CD4-positive, alpha-beta memory T cell (primary cell): ENCODE results near the gene LYRM1. TPM values are rescaled to one million over a fixed set of nuclear protein-coding genes. Genes with fewer than 3 reads are reported as not detected.
A peak's percentile ranks its signal among the peaks of the same experiment; 100 is the strongest.
"Not testable (repeated sequence)": the region's sequence is repeated elsewhere in the genome, so short reads cannot be mapped to it uniquely, and the experiment has no call there.

Experiments used
- CTCF ChIA-PET: fragments of 350-600 bp; sonication (Branson Sonifier 250); formaldehyde crosslinking; loops from one replicate; lab custom pipeline; 2021; ENCODE audit warnings: inconsistent platforms; ENCODE audit not compliant: partially characterized antibody; lab: Charles Lee
- POLR2A ChIA-PET: fragments of 350-600 bp; sonication (Branson Sonifier 250); formaldehyde crosslinking; loops from one replicate; lab custom pipeline; 2021; ENCODE audit not compliant: partially characterized antibody; lab: Charles Lee
- DNase-seq, 5 donors: peaks; one replicate each; pipeline versions ENCODE4 v3.0.0 to v3.0.0-alpha.2; 2020 to 2022; ENCODE audit warnings: mixed read lengths in 1 of 5
- H3K27ac ChIP-seq: one replicate; pipeline ENCODE4 v1.7.0; 2013; ENCODE audit warnings: low read depth, low read length
- H3K27me3 ChIP-seq: 2 replicates; pipeline ENCODE4 v1.7.0; 2013; ENCODE audit warnings: mild to moderate bottlenecking, low read length, moderate library complexity; ENCODE audit not compliant: insufficient read depth
- H3K36me3 ChIP-seq: 2 replicates; pipeline ENCODE4 v1.7.0; 2013; ENCODE audit warnings: mild to moderate bottlenecking, low read length, moderate library complexity; ENCODE audit not compliant: insufficient read depth
- H3K4me1 ChIP-seq: 2 replicates; pipeline ENCODE4 v1.7.0; 2013; ENCODE audit warnings: mild to moderate bottlenecking, low read length, moderate library complexity; ENCODE audit not compliant: insufficient read depth
- H3K4me3 ChIP-seq, 2 donors: one replicate each; pipeline ENCODE4 v1.7.0; 2013; ENCODE audit warnings: low read length in 2 of 2, mild to moderate bottlenecking in 1 of 2
- H3K9me3 ChIP-seq, 2 donors: one replicate each; pipeline ENCODE4 v1.7.0; 2013; ENCODE audit warnings: low read length in 2 of 2, control low read depth in 1 of 2; ENCODE audit not compliant: control insufficient read depth in 1 of 2
- H3K27ac Mint-ChIP-seq, 7 donors: one replicate each; pipeline ENCODE4 v1.8.0; 2020 to 2021; ENCODE audit warnings: mixed read lengths in 7 of 7, mild to moderate bottlenecking in 6 of 7, inconsistent platforms in 3 of 7, moderate library complexity in 3 of 7
- H3K27me3 Mint-ChIP-seq, 2 donors: one replicate each; pipeline ENCODE4 v1.8.0; 2020 to 2021; ENCODE audit warnings: mixed read lengths in 2 of 2
- H3K36me3 Mint-ChIP-seq, 2 donors: one replicate each; pipeline ENCODE4 v1.8.0; 2020 to 2021; ENCODE audit warnings: mixed read lengths in 2 of 2, inconsistent platforms in 1 of 2, mild to moderate bottlenecking in 1 of 2
- H3K4me1 Mint-ChIP-seq, 4 donors: one replicate each; pipeline ENCODE4 v1.8.0; 2020 to 2021; ENCODE audit warnings: mixed read lengths in 4 of 4, mild to moderate bottlenecking in 1 of 4
- H3K4me3 Mint-ChIP-seq, 8 donors: one replicate each; pipeline ENCODE4 v1.8.0; 2020 to 2021; ENCODE audit warnings: mixed read lengths in 8 of 8, mild to moderate bottlenecking in 7 of 8, moderate library complexity in 6 of 8, inconsistent platforms in 3 of 8
- H3K9me3 Mint-ChIP-seq, 8 donors: one replicate each; pipeline ENCODE4 v1.8.0; 2020 to 2021; ENCODE audit warnings: mixed read lengths in 8 of 8, mild to moderate bottlenecking in 5 of 8, inconsistent platforms in 3 of 8, moderate library complexity in 1 of 8
- intact Hi-C: fragments of 100-400 bp; cut with micrococcal nuclease; formaldehyde crosslinking; loops from one replicate; pipeline ENCODE4 v1.15.1; 2023
- polyA plus RNA-seq, 2 donors: library from polyadenylated mRNA; unstranded; fragments of 300-500 nt; fragmentation: Illumina TruSeq; gene quantifications; one replicate each; pipeline ENCODE4 v1.2.3, GENCODE V29; 2021
- total RNA-seq, 2 experiments: library from RNA; stranded (reverse); gene quantifications; one replicate each; pipeline ENCODE4 v1.2.3, GENCODE V29; 2021

LYRM1 gene
- total and polyA plus RNA-seq, 4 experiments from 2014 or later, result 25.8 to 54.3 (median 34.7) TPM

DNA sequence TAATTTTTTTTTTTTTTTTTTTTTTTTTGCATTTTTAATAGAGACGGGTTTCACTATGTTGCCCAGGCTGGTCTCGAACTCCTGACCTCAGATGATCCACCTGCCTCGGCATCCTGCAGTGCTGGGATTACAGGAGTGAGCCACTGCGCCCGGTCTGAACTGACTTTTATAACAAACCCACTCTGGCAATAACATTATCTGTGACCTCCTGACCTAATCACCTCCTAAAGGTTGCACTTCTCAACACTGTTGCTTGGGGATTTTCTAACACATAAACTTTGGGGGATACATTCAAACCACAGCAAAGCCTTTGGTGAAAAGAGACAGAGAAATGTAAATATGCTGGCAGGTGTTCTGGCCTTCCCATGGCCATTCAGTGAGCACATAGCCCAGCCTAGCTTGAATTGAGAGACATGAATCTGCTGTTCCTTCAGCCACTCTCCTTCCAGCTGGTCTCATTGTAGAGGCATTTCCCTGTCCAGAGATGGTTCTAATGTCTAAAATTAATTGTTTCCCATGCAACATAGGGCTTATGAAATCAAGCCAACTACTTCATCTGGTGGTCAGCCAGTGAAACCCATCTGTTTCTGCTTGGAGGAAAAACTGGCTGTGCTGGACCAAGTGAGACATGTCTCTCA, 28.3 kb downstream of the LYRM1 start:
- no peaks in the 10 kb centered on the region for H3K27me3 Mint-ChIP-seq
- no peaks in the 10 kb centered on the region for H3K9me3 Mint-ChIP-seq
- Histone ChIP-seq H3K36me3 (peaks cover 9% of the 10 kb centered on the region), H3K4me1 (no peaks in the 10 kb centered on the region), H3K4me3 (no peak overlapping the region), H3K27me3 (no peaks in the 10 kb centered on the region), H3K9me3 (no peaks in the 10 kb centered on the region), H3K27ac (no peak overlapping the region)
- H3K36me3 Mint-ChIP-seq, result peaks cover 10 to 16% of the 10 kb centered on the region in 2 donors
- no peak overlapping the region for H3K4me3 Mint-ChIP-seq
- no peaks in the 10 kb centered on the region for H3K4me1 Mint-ChIP-seq
- no peak for DNase-seq
- ChIA-PET POLR2A (no interaction called here), CTCF (no interaction called here)
- intact Hi-C loops, result no loop called here
- no peak overlapping the region for H3K27ac Mint-ChIP-seq

DNA sequence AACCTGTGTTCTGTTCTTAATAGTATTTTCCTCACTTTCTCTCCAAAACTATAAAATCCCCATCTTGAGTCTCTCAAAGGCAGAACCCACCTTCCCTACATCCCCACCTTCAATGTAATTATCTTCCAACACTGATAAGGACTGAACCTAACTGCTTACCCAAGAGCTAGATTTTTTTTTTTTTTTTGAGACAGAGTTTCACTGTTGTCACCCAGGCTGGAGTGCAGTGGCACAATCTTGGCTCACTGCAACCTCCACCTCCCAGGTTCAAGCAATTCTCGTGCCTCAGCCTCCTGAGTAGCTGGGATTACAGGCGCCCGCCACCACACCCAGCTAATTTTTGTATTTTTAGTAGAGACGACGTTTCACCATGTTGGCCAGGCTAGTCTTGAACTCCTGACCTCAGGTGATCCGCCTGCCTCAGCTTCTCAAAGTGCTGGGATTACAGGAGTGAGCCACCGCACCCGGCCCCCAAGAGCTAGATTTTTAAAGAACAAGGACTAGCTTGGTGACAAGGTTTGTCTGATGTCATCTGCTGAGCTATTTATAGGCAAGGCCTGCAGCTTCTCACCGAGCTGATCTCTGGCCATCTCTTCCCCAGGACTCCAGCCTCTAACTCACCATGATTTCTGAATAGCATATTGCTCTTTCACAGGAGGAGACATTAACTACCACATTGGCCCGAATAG, 29.2 kb downstream of the LYRM1 start:
- CTCF ChIA-PET, result interaction anchor here (0.7 kb wide), 1 partner anchor 70 kb away, joined by 3 read pairs; no protein-coding TSS in a partner anchor
- peak overlapping the region in 1 of 7 donors; percentile 0 for H3K27ac Mint-ChIP-seq
- intact Hi-C loops, H3K9me3 ChIP-seq, H3K4me1 Mint-ChIP-seq, H3K4me3 ChIP-seq, H3K4me1 ChIP-seq, H3K36me3 ChIP-seq, H3K27me3 Mint-ChIP-seq, H3K27ac ChIP-seq, H3K9me3 Mint-ChIP-seq, H3K27me3 ChIP-seq, DNase-seq, H3K4me3 Mint-ChIP-seq: not testable (repeated sequence)
- peaks cover 10% of the 10 kb centered on the region in 2 donors for H3K36me3 Mint-ChIP-seq
- POLR2A ChIA-PET, result interaction anchor here (0.6 kb wide), 1 partner anchor 8 kb away, joined by 3 read pairs; no protein-coding TSS in a partner anchor

DNA sequence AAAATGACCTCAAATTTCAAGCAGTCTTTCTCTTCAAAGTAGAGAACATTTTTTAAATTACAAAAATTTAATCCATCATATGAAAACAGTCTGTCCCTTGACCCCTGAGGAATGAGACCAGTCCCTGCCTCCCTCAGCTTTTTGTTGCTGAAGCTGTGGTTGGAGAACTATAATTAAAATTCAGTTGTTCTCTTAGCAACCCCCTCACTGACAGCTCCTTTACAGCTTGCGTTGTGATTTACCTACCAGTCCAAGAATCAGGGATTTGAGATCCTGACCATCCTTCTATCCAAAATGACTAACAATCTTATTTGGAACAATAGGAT, 29.8 kb downstream of the LYRM1 start:
- Histone ChIP-seq H3K4me3 (no peak overlapping the region), H3K36me3 (no peaks in the 10 kb centered on the region), H3K4me1 (no peaks in the 10 kb centered on the region), H3K27ac (no peak overlapping the region), H3K27me3 (no peaks in the 10 kb centered on the region), H3K9me3 (no peaks in the 10 kb centered on the region)
- Mint-ChIP-seq H3K27me3 (no peaks in the 10 kb centered on the region), H3K4me1 (no peaks in the 10 kb centered on the region), H3K9me3 (no peaks in the 10 kb centered on the region), H3K27ac (no peak overlapping the region), H3K4me3 (no peak overlapping the region), H3K36me3 (peaks cover 9 to 10% of the 10 kb centered on the region in 2 donors)
- ChIA-PET POLR2A (interaction anchor here (0.6 kb wide), 1 partner anchor 9 kb away, joined by 3 read pairs; no protein-coding TSS in a partner anchor), CTCF (interaction anchor here (0.7 kb wide), 1 partner anchor 69 kb away, joined by 3 read pairs; no protein-coding TSS in a partner anchor)
- no peak for DNase-seq
- intact Hi-C loops, result no loop called here

DNA sequence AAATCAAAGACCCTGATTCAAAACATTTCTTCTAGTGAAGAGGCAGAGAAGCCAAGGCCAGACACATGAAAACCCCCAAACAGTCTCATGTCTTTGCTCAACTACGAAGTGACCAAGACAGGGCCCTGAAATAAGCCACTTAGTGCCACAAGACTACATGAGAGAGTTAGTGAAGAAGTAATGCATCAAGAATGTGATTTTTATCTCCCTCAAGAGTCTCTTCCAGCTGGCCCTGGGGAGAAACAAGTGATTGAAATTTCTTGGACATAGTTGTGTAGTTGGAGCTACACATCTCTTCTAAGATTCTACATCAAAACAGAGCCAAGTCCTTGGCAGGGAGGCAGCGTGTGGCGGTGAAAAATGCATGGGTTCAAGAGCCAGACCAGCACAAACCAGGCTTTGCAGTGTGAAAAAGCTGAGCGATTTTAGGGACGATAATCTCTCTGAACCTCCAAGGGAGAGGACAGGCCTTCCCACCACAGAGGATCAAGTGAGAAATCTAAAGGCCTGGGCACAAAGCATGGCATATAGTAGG, 30.6 kb downstream of the LYRM1 start:
- Mint-ChIP-seq H3K9me3 (no peaks in the 10 kb centered on the region), H3K36me3 (peaks cover 2 to 3% of the 10 kb centered on the region in 2 donors), H3K4me3 (no peak overlapping the region), H3K27me3 (no peaks in the 10 kb centered on the region), H3K27ac (no peak overlapping the region), H3K4me1 (no peaks in the 10 kb centered on the region)
- Histone ChIP-seq H3K27me3 (no peaks in the 10 kb centered on the region), H3K36me3 (no peaks in the 10 kb centered on the region), H3K4me1 (no peaks in the 10 kb centered on the region), H3K9me3 (no peaks in the 10 kb centered on the region), H3K4me3 (no peak overlapping the region), H3K27ac (no peak overlapping the region)
- no peak for DNase-seq
- intact Hi-C loops, result no loop called here
- ChIA-PET POLR2A (no interaction called here), CTCF (no interaction called here)

- CTCF ChIA-PET, result no interaction called here
- no peaks in the 10 kb centered on the region for H3K9me3 Mint-ChIP-seq
- no peaks in the 10 kb centered on the region for H3K36me3 Mint-ChIP-seq
- POLR2A ChIA-PET, result no interaction called here
- H3K4me1 ChIP-seq, result no peaks in the 10 kb centered on the region
- no peaks in the 10 kb centered on the region for H3K9me3 ChIP-seq
- H3K27me3 Mint-ChIP-seq, result no peaks in the 10 kb centered on the region
- H3K4me3 ChIP-seq, result no peak overlapping the region
- no peak for DNase-seq
- intact Hi-C loops, result no loop called here
- no peaks in the 10 kb centered on the region for H3K4me1 Mint-ChIP-seq
- no peaks in the 10 kb centered on the region for H3K27me3 ChIP-seq
- no peaks in the 10 kb centered on the region for H3K36me3 ChIP-seq
- H3K4me3 Mint-ChIP-seq, result no peak overlapping the region
- no peak overlapping the region for H3K27ac ChIP-seq
- H3K27ac Mint-ChIP-seq, result no peak overlapping the region
Observed at GRCh38 chr16:20933589-20933988, 33.0 kb downstream of the LYRM1 start.

- ChIA-PET POLR2A (no interaction called here), CTCF (no interaction called here)
- H3K4me3 Mint-ChIP-seq, result no peak overlapping the region
- H3K9me3 ChIP-seq, result no peaks in the 10 kb centered on the region
- no peak overlapping the region for H3K27ac Mint-ChIP-seq
- H3K4me1 ChIP-seq, result peaks cover 7% of the 10 kb centered on the region
- H3K27ac ChIP-seq, result no peak overlapping the region
- intact Hi-C loops, result no loop called here
- H3K27me3 Mint-ChIP-seq, result no peaks in the 10 kb centered on the region
- peaks cover 4 to 7% (median 6%) of the 10 kb centered on the region in 4 donors for H3K4me1 Mint-ChIP-seq
- H3K36me3 ChIP-seq, result no peaks in the 10 kb centered on the region
- DNase-seq, result no peak
- H3K9me3 Mint-ChIP-seq, result no peaks in the 10 kb centered on the region
- H3K36me3 Mint-ChIP-seq, result no peaks in the 10 kb centered on the region
- H3K4me3 ChIP-seq, result no peak overlapping the region
- no peaks in the 10 kb centered on the region for H3K27me3 ChIP-seq
Observed at GRCh38 chr16:20937736-20938135, 37.2 kb downstream of the LYRM1 start.

GRCh38 chr16:20938426-20938825, 37.9 kb downstream of the LYRM1 start:
- no peaks in the 10 kb centered on the region for H3K9me3 Mint-ChIP-seq
- no peaks in the 10 kb centered on the region for H3K9me3 ChIP-seq
- peaks cover 4 to 9% (median 6%) of the 10 kb centered on the region in 4 donors for H3K4me1 Mint-ChIP-seq
- no peak for DNase-seq
- H3K27ac ChIP-seq, result no peak overlapping the region
- intact Hi-C loops, result no loop called here
- no peak overlapping the region for H3K4me3 ChIP-seq
- H3K27ac Mint-ChIP-seq, result no peak overlapping the region
- no peaks in the 10 kb centered on the region for H3K27me3 ChIP-seq
- no peaks in the 10 kb centered on the region for H3K27me3 Mint-ChIP-seq
- H3K4me1 ChIP-seq, result peaks cover 7% of the 10 kb centered on the region
- ChIA-PET CTCF (no interaction called here), POLR2A (no interaction called here)
- no peaks in the 10 kb centered on the region for H3K36me3 ChIP-seq
- H3K36me3 Mint-ChIP-seq, result no peaks in the 10 kb centered on the region
- no peak overlapping the region for H3K4me3 Mint-ChIP-seq
